ENCODE measurements around the gene HOXD11.
A peak's percentile ranks its signal among the peaks of the same experiment; 100 is the strongest.

The HOXD11 gene

DNA sequence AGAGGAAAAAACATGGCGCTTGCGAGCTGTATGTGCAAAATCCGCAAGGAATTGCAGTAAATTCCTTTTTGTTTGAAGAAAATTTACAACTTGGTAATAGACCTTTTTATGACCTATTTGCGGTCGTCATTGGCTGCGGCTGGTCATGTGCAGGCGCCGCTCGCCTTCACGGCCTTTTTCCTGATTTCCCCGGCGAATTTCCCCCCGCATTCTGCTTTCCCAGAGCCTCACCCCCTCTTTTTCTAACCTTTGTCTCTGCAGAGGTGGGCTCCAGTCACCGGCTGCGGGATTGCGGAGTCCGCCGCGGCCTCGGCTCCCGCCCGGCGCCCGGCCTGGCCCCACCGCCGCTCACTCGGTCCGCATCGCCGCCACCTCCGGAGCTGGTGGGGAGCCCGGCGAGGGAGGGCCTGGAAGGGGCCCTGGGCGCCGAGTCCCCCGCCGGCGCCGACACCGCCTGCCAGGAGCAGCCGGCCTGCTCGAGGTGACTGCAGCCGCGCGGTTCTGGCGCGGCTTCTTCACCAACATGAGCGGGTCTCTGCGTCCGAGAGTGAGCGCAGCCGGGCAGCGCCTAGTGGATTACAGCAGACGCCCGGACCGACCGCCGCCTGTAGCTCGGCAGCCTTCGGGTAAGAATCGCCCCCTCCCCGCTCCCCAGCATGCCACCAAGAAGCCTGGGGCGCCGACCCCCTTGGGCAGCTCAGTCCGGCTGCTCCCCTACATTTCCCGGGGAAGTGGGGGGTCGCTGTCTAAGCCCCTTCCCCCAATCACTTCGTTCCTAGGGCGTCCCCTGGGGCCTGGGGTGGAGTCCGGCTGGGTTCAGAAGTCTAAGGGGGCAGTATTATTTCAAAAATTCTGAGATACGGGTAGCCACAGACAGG is 29.5 kb downstream of the HOXD11 start:
- no peak for DNase-seq

DNA sequence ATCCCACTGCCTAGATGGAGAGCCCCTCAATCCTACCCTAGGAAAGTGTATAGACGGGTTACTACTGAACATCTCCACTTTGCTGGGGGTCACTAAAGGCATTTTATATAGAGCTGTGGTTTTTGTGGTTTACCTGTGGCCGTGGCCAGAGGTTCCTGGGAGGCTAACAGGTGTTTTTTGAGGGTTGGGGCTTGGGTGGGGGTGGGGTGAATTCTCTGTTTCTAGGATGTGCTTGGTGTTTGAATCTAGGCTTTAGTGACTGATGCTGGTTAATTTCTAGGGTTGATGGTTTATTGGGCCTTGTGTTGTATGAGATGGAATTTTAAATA is 30.1 kb downstream of the HOXD11 start:
- no peak for DNase-seq

DNA sequence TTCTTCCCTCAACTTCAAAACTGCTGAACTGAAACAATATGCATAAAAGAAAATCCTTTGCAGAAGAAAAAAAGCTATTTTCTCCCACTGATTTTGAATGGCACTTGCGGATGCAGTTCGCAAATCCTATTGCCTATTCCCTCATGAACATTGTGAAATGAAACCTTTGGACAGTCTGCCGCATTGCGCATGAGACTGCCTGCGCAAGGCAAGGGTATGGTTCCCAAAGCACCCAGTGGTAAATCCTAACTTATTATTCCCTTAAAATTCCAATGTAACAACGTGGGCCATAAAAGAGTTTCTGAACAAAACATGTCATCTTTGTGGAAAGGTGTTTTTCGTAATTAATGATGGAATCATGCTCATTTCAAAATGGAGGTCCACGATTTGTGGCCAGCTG is 30.8 kb downstream of the HOXD11 start:
- no peak for DNase-seq

DNA sequence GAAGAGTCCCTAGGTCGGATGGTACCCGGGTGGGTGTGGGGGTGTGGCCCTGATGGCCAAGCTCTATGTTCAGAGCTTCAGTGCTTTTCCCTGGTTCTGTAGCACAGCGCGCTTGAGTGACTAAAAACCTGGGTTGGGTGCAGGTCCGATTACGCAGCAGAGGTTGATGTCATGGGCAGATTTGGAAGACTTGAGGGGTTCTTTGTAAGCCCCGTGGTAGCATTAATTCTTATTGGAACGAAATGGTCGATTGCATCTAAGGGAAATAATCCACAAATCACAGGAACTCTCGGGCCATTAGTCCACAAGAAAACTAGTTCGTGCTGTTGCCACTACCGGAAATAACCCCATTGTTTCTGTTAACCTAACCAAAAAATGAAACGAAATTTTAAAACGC is 31.4 kb downstream of the HOXD11 start:
- no peak for DNase-seq

DNA sequence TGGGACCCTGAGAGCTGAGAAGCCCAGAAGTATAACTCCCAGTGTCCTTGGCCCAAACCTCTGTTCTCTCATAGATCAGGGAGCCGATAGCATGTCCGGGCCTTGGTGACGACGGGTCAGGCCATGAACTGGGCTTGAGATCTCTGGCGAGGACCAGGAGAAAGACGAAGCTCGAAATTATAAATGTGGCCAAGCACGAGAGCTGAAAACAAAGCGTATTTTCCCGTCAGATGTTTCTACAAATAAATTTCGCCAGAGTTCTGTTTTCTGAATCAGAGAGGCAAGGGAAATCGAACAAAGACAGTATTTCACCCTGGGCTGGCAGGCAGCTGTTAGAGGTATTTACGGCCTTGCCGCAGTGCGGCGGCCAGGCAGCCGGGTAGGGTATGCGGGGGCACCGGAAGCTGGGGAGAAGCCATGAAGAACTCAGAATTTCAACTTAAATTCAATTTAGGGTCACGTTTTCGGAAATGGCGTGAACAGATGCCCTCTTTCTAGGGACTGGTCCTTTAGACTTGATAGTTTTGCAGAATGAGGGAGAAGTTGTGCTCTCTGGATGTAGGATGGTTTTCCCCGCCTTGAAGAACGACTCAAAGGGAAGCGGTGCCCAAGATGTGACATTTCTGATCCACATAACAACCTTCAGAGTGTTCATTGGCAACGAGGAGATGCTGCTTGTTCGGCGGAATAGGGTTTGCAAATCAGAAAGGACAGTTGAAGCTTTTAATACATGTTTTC is 32.0 kb downstream of the HOXD11 start:
- no peak for DNase-seq

DNA sequence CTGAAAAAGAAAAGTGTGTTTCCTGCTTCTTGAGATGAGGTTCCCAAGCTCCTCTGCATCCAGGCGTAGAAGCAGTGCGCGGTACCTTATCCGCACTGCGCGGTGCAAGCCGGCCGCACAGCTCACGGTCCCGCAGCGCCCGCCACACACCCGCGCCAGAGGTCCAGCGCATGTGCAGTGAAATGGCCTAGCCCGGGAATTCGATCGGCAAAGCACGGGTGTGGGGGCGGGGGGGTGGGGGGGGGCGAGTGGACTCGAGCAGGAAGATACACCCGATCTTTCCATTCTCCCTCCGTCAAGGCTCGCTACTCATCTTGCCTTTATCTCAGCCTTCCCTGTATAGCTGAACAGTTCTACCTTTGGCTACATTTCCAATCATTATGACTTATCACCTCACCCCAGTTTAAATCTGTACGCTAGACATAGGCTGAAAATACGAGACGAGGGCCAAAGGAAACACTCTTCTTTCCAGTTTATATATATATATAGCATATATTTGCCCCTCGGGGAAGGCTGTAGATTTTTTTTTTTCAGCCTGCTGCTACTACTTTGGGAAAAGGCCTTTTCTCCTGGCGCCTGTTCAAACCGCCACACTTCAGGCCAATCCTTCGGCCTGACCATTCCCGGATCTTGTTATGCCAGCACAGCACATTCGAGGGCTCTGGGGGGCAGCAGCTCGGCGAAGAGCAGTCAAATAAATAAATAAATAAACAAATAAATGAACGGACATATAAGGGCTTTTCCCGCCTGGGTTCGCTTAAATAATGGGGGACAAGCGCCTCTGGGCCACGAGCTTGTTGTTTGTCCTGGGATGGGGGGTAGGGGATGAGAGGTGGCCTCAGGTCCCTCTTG is 32.8 kb downstream of the HOXD11 start:
- DNase-seq, result no peak

DNA sequence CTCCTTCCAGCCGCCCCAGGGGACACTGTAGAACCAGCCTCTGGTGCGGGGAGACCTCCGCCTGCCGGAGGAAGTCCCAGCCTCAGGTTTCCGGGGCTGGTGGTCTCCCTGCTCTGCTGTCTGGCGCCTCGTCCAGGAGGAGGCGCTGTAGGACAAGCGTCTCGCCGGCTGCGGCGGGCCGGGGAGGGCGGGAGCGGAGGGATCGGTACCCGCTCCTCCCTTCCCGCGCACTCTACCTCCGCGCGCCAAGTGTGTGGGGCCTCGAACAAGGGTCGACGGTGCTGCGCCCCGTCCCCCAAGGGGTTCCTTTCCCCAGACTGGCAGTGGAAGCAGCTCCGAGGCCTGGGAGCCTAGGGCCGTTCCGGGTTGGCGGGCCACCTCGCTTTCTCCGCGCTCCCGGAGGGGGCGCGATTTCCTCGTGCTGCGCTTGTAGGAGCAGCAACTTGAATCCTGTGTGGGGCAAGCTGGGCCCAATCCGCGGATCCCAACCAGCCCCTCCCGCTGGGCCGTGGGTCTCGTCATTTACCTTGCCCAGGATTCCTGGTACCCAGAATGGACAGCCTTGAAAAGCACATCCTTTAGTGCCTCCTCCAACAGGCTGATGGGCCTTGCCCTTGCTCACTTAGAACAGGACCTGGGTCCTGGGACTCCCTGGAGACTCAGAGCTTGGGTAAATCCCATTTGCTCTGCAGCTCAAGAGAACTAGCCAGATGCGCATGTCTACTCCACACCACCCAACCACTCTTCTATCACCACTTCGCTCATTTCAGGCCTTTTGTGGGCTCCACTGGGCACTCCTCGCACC is 33.6 kb downstream of the HOXD11 start:
- peak; percentile 90 for DNase-seq

DNA sequence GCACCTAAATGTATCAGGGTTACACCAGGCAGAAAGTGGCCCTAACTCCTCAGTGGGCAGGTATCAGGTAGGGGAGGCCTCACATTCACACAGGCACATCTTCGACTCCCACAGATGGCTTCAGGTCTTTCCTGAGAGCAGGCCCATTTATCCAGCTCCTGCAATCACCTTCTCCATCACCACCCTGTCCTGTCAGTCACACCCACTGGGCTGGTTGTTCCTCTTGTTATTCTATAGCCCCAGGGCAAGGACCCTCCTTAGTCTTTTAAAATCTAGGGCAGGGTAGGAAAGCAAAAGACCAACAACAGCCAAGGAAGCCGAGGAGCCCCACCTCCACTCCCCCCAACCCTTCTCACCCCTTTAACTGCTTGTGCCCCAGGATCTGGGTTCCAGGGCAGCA is 35.2 kb downstream of the HOXD11 start:
- DNase-seq, result no peak

DNA sequence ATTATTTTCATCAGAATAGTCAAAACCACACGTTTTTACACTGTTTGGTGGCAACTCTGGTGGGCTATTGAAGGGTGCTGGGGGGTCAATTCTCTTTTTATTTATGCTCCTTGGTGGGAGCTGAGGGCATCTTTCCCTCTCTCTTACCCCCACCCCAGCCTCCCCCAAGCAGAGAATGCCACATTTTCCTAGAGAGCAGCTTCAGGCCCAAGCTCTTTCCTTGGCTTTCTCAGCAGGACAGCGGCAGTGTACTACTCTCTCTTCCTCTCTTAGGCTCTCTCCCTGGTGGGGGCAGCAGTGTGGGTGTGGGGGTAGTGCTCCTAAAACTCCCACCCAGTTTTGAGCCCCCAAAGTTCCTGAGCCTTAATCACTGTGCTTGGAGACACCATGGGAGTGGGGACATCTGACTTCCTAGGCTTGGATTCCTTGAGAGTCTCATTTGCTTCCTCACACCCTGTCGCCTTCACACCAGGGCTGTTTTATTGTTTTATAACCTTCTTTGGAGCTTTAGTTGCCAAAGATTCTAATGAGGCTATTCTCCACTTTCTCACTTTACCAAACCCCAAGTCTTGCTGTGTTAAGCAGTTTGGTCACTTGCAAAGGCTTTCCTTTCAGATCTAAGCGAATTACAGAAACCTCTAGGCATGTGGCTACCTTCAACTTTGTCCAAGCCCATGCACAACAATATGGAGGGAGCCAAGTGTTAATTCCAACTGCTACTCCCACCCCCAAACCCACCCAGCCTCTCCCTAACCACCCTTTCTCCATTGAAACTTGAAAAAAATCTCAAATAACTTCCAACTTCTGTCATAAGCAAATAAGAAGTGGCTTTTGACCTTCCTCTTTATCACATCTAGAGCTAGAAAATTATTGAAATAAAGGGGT is 38.2 kb downstream of the HOXD11 start:
- no peak for DNase-seq

DNA sequence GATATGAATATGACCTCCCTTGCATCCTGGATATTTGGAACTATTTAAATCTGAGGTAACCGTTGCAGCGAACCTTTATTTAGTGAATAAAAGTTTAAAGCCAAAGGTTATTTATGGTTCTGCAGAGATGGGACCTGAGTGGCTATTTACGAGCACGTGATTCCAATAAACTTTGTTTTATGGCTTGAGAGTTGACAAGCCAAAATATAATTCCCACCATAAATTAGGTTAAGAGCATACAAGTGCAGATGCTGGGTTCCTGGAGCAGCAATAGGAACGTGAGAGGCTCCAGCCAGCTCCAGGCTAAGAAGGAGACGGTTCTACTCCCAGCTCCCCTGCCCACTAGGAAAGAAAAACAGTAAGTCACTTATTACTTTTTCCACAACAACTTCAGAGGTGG is 39.0 kb downstream of the HOXD11 start:
- no peak for DNase-seq

DNA sequence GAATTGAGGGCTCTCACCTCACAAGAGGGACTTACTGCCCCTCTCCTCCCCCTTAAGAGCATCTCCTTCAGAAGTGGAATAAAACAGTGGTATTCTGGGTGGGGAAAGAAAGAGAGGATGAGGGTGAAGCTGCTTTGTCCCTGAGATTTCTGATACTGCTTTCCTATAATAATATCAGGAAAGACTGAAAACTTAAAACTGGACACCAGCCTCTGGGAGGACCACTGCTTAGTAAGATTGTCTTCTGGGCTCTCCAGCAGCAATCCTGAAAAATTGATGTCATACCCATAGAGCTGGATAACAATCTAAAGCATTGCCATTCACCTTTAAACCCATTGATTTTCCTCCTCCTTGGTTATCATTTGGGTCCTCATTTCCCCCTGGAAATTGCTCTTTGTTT is 39.6 kb downstream of the HOXD11 start:
- DNase-seq, result no peak

DNA sequence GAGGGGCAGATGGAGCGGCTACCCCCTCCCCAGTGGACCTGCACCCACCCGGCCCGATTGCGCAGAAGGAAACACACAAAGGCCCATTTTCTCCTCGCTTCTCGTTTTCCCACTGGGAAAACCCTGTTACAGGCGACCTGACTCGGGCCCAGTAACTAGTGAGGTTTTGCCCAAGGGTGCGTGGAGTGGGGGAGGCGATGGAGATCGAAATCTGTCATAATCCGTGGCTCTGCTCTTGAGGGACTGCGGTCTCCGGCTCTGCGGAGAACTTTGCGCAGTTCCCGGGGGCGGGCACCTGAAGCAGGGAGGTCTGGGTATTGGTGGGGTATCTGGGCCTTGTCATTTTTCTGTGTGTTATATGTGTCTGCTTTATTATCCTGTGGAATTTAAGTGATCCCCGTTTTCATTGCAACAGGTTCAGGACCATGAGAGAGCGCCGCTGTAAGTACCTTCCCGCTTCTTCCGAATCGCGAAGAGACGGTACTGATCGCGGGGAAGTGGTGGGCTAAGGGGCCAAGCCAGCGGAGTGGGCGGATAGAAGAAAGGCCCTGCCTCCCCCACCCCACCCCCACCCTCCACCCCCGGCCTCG is 40.2 kb downstream of the HOXD11 start:
- DNase-seq, result no peak

DNA sequence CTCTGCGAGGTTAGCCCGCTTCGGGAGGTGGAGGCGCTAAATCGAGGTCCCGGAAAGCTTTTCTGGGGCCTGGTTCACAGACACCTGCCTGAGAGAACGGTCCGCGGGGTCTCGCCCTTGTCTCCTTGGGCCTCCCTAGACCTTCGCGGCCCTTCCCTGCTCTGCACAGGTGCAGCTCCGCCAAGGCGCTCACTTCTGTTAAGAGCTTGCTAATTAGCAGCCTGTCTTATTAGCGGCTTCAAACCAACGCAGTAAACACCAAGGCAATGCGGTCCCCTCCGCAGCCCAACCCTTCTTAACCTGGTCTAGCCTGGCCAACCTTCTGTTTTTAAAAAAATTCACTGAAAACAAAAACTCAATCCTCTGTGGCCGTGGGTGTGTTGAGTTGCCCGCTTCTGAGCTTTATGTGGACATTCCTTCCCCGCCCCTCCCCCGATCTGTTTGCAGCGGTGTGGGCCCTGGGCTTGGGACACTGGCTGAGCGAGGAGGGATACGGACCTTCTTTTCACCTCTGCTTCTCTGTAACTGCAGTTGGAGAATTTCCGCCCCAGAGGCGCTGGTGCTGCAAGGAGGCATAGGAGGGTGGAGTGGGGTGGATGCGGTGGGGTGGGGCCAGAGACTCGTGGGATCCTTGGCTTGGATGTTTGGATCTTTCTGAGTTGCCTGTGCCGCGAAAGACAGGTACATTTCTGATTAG is 40.9 kb downstream of the HOXD11 start:
- no peak for DNase-seq

DNA sequence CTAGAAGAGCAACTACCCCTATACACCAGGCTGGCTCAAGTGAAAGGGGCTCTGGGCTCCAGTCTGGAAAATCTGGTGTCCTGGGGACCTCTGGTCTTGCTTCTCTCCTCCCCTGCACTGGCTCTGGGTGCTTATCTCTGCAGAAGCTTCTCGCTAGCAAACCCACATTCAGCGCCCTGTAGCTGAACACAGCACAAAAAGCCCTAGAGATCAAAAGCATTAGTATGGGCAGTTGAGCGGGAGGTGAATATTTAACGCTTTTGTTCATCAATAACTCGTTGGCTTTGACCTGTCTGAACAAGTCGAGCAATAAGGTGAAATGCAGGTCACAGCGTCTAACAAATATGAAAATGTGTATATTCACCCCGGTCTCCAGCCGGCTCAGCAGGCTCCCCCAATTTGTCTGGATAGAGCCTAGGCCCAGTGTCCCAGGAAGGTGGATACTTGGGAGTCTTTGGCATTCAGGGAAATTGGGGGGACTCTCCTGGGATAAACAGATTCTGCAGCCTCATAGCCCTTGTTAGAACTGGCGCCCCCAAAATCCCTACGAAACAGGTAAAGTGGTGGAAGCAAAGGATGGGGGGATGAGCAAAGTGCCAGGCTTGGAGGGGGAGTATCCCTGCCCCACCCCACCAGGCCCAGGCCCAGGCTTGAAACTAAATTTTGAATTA is 41.8 kb downstream of the HOXD11 start:
- no peak for DNase-seq

DNA sequence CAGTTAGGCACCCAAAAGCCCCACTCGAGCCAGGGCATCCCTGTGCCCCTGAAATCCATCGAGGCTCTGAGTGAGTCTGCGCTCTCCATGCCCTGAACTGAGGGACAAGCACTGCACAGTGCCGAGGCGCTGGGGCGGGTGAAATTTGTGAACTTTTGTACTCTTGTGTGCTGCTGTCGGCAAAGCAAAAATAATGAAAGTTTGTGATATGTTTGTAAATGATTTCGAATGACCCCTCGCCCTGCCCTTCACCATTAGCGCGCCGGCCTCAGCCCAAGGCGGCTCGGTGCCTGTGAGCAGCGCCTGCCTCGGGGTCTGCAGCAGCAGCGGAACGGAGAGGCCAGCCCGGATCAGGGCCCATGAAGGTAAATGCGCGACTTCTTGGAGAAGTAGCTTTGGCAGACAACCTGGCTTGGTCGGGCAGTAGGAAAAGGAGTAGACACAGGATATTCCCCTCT is 42.4 kb downstream of the HOXD11 start:
- no peak for DNase-seq

DNA sequence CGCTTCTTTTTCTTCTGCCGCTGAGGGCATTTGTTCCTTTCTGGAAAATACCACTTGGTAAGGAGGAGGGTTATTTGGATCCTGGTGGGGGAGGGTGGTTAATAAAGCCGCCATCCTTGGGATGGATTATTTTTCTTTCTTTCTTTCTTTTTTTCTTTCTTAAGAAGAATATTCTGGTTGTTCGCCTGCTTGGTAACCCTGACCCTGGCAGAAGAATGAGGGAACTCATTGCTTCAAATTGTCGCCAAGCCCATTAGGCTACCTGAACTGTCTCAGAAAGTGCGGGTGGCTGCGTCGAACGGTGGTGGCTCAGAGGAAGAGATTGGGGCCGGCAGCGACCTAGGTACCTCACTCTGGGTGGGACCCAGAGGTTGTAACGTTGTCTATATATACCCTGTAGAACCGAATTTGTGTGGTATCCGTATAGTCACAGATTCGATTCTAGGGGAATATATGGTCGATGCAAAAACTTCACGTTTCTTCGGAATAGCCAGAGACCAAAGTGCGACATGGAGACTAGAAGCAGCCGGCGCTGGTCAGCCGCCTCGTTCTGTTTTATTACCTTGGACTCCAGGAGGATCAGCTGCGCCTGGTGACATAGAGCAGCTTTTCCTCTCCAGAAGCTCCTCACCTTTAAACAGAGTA is 43.0 kb downstream of the HOXD11 start:
- no peak for DNase-seq

DNA sequence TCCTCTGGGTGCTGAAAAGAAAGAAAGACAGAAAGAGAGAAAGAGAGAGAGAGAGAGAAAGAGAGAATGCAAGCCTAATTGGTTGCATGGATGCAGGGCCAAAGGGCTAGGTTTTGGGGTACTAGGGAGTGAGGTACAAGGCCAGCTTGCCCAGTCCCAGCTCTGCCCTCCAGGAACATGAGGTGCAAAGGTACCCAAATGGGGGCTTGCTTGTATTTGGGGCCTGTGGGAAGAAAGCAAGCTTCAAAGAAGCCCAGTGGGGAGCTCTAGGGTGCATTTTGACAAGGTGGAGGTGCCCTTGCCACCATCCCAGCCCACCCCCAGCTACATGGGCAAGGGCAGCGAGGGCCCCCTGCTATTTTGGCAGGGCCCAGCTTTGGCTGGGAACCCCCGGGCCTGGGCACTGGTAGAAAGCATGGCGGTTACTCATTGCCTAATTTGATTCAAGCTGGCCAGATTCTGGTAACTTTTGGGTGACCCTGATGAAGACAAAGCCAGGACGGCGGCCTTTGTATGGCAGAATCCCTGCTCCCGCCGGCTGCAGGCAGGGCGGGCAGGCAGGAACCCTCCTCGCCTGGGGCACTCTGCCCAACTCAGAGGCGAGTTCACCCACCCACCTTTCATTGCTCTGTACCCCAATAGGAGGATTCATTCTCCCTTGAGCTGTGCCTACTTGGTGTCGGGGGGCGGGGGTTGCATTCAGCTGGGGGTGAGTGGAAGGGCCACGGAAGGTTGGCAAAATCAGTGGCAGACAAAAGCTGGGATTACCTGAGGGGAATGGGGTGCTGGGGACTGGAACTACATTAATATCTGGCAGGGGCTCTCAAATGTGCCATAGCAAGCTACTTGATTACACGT is 43.7 kb downstream of the HOXD11 start:
- DNase-seq, result no peak

Data from NCI-H1436 (cell line).